SU-DHL-6 (cell line): ENCODE data around the gene F2R.

Source experiments
- H2AFZ ChIP-seq: fragments of 200-600 bp; sonication (generic); 2 replicates; pipeline ENCODE4 v1.6.1; 2014; ENCODE audit warnings: low read depth, mild to moderate bottlenecking, moderate library complexity, mixed read lengths, antibody characterized with exemption, low read length; ENCODE audit not compliant: severe bottlenecking
- H3F3A ChIP-seq: fragments of 200-600 bp; shearing (Covaris generic); 2 replicates; pipeline ENCODE4 v1.6.0; 2016; ENCODE audit warnings: antibody characterized with exemption, mild to moderate bottlenecking; ENCODE audit not compliant: insufficient read depth
- H3K27ac ChIP-seq: fragments of 200-600 bp; sonication (generic); 2 replicates; pipeline ENCODE4 v1.5.1; 2016; ENCODE audit warnings: low read depth, mild to moderate bottlenecking, low read length, moderate library complexity, mixed read lengths
- H3K27me3 ChIP-seq: fragments of 200-600 bp; sonication (generic), shearing (Covaris generic); 2 replicates; pipeline ENCODE4 v1.6.0; 2014; ENCODE audit warnings: mild to moderate bottlenecking, low read length
- H3K36me3 ChIP-seq: fragments of 200-600 bp; sonication (generic); 2 replicates; pipeline ENCODE4 v1.6.1; 2014; ENCODE audit warnings: mild to moderate bottlenecking, low read length, mixed read lengths
- H3K4me2 ChIP-seq: fragments of 300-600, 200-600 bp; shearing (Covaris generic), sonication (generic); 2 replicates; pipeline ENCODE4 v1.6.0; 2014; ENCODE audit warnings: low read length, low read depth, mild to moderate bottlenecking; ENCODE audit not compliant: poor library complexity, severe bottlenecking
- H3K4me3 ChIP-seq: fragments of 200-600 bp; sonication (generic); 2 replicates; pipeline ENCODE4 v1.5.1; 2014; ENCODE audit warnings: antibody characterized with exemption, low read length, mild to moderate bottlenecking, mixed read lengths; ENCODE audit not compliant: insufficient read depth, poor library complexity, severe bottlenecking
- H3K79me2 ChIP-seq: fragments of 200-600 bp; sonication (generic); 2 replicates; pipeline ENCODE4 v1.6.1; 2014; ENCODE audit warnings: mild to moderate bottlenecking, low read length, moderate library complexity; ENCODE audit not compliant: insufficient read depth
- H3K9ac ChIP-seq: fragments of 200-600 bp; sonication (generic); 2 replicates; pipeline ENCODE4 v1.7.0; 2014; ENCODE audit warnings: mild to moderate bottlenecking, low read length
- H3K9me2 ChIP-seq: fragments of 200-600 bp; sonication (generic); replicated peaks from 2 replicates; pipeline ENCODE4 v1.6.1; 2014; ENCODE audit warnings: low read length; ENCODE audit not compliant: insufficient read depth
- H3K9me3 ChIP-seq: fragments of 200-600 bp; sonication (generic); 2 replicates; pipeline ENCODE4 v1.6.1; 2014; ENCODE audit warnings: low read length, mixed read lengths; ENCODE audit not compliant: insufficient read depth
- H4K20me1 ChIP-seq: fragments of 200-600 bp; sonication (generic); 2 replicates; pipeline ENCODE4 v1.6.1; 2014; ENCODE audit warnings: low read depth, mild to moderate bottlenecking, antibody characterized with exemption, low read length, moderate library complexity, mixed read lengths
- CTCF ChIP-seq: fragments of 200-600 bp; sonication (generic); IDR thresholded peaks from one replicate; pipeline ENCODE4 v1.5.1; 2017; ENCODE audit warnings: antibody characterized with exemption, mild to moderate bottlenecking, low read length, moderate library complexity; ENCODE audit not compliant: insufficient read depth, poor library complexity, severe bottlenecking
- EZH2phosphoT487 ChIP-seq: fragments of 200-600 bp; sonication (generic), shearing (Covaris generic); conservative IDR thresholded peaks from 2 replicates; pipeline ENCODE4 v1.6.1; 2018; ENCODE audit warnings: mild to moderate bottlenecking, antibody characterized with exemption, low read length, moderate library complexity, mixed read lengths

Gene F2R

GRCh38 chr5:76744632-76745031, 28.7 kb downstream of the F2R start:
- no peaks in the 10 kb centered on the region for H3K9me2 ChIP-seq
- TF ChIP-seq CTCF (no peak), EZH2phosphoT487 (no peak)

GRCh38 chr5:76745670-76746069, 29.7 kb downstream of the F2R start:
- H3K79me2 ChIP-seq = no peaks in the 10 kb centered on the region
- H3K36me3 ChIP-seq = no peaks in the 10 kb centered on the region
- no peak for TF ChIP-seq CTCF
- no peak for TF ChIP-seq EZH2phosphoT487
- H3K9me2 ChIP-seq = no peaks in the 10 kb centered on the region
- no peaks in the 10 kb centered on the region for H3F3A ChIP-seq
- no peak overlapping the region for H2AFZ ChIP-seq
- H4K20me1 ChIP-seq = no peaks in the 10 kb centered on the region
- H3K27ac ChIP-seq = no peak overlapping the region
- H3K4me3 ChIP-seq = no peak overlapping the region
- H3K4me2 ChIP-seq = no peak overlapping the region
- no peaks in the 10 kb centered on the region for H3K9me3 ChIP-seq
- H3K9ac ChIP-seq = no peak overlapping the region
- no peaks in the 10 kb centered on the region for H3K27me3 ChIP-seq

More at GRCh38 chr5:76744632-76745031, 28.7 kb downstream of the F2R start:
- H3K4me3 ChIP-seq = no peak overlapping the region
- no peaks in the 10 kb centered on the region for H3K27me3 ChIP-seq
- no peak overlapping the region for H3K9ac ChIP-seq
- H3K9me3 ChIP-seq = no peaks in the 10 kb centered on the region
- H3K79me2 ChIP-seq = no peaks in the 10 kb centered on the region
- no peaks in the 10 kb centered on the region for H3K36me3 ChIP-seq
- H3K27ac ChIP-seq = no peak overlapping the region
- H2AFZ ChIP-seq = no peak overlapping the region
- no peaks in the 10 kb centered on the region for H3F3A ChIP-seq
- no peaks in the 10 kb centered on the region for H4K20me1 ChIP-seq
- no peak overlapping the region for H3K4me2 ChIP-seq

- Histone ChIP-seq H3K27ac (no peak overlapping the region), H3K27me3 (no peaks in the 10 kb centered on the region), H2AFZ (no peak overlapping the region), H3K4me3 (no peak overlapping the region), H3F3A (no peaks in the 10 kb centered on the region), H3K36me3 (no peaks in the 10 kb centered on the region), H3K9me2 (no peaks in the 10 kb centered on the region), H3K9ac (no peak overlapping the region), H3K4me2 (no peak overlapping the region), H3K9me3 (no peaks in the 10 kb centered on the region), H4K20me1 (no peaks in the 10 kb centered on the region), H3K79me2 (no peaks in the 10 kb centered on the region)
- TF ChIP-seq EZH2phosphoT487 = no peak
Observed at GRCh38 chr5:76746677-76747076, 30.8 kb downstream of the F2R start.

GRCh38 chr5:76747706-76748105, 31.8 kb downstream of the F2R start:
- H3F3A ChIP-seq = no peaks in the 10 kb centered on the region
- no peaks in the 10 kb centered on the region for H3K79me2 ChIP-seq
- H3K27ac ChIP-seq = no peak overlapping the region
- H3K27me3 ChIP-seq = no peaks in the 10 kb centered on the region
- no peaks in the 10 kb centered on the region for H4K20me1 ChIP-seq
- TF ChIP-seq CTCF = no peak
- no peak for TF ChIP-seq EZH2phosphoT487
- H3K9me2 ChIP-seq = no peaks in the 10 kb centered on the region
- H3K9me3 ChIP-seq = no peaks in the 10 kb centered on the region
- no peak overlapping the region for H2AFZ ChIP-seq
- no peaks in the 10 kb centered on the region for H3K36me3 ChIP-seq
- no peak overlapping the region for H3K4me2 ChIP-seq
- H3K9ac ChIP-seq = no peak overlapping the region
- H3K4me3 ChIP-seq = no peak overlapping the region
